Measurements from ENCODE around the gene SIGLEC5. TPM values are rescaled to one million over a fixed set of nuclear protein-coding genes. Genes with fewer than 3 reads are reported as not detected.

The SIGLEC5 gene
- total and polyA plus RNA-seq, 2 of the 4 experiments (the other 2 are of a cell fraction) = not detected

DNA sequence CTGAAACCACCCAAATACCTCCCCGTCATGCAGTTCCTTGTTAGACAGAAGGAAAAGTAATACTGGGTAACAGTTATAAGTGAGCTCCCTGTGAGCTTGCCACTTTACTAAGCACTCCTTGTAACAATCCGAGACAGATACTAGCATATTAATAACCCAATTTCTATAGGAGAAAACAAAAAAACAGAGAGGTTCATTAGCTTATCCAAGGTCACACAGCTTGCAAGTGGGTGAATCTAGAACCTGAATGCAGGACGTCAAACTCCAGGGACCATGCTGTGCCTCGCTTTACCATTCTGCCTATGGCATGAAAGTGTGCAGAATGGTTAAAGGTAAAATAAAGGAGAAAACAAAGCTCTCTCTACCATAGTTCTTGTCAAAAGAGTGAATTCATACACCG lies 15.4 kb downstream of the SIGLEC5 start:
- no CpG with 5 or more reads among the region's 5 CpGs for WGBS, 2 experiments (ENCODE audit: extremely low coverage in 2 of 2, insufficient read length in 1 of 2)
- in situ Hi-C loops (cut with MboI; ENCODE audit: low sequenced_read_pairs) (no loop called here), intact Hi-C loops (cut with micrococcal nuclease) (no loop called here), dilution Hi-C loops (cut with HindIII; ENCODE audit: low sequenced_read_pairs, unreplicated experiment) (no loop called here)
- no TSS peak for BruUV-seq (replicated peaks)
- no peak for DNase-seq
- Histone ChIP-seq H3K14ac (replicated peaks; ENCODE audit: low read depth, low read length) (no peak overlapping the region), H2AK5ac (ENCODE audit: low read depth, low read length) (no peak overlapping the region), H3K18ac (ENCODE audit: low read depth, low read length) (no peak overlapping the region), H3K36me3 (ENCODE audit: control insufficient read depth, insufficient read depth, low read length) (no peaks in the 10 kb centered on the region), H3K4ac (ENCODE audit: low read depth, low read length) (no peak overlapping the region), H3K23ac (ENCODE audit: low read depth, low read length) (no peak overlapping the region), H3K4me2 (ENCODE audit: low read depth, low read length) (no peak overlapping the region), H4K91ac (ENCODE audit: insufficient read depth, low read depth, low read length) (no peak overlapping the region), H3K9me1 (ENCODE audit: insufficient read depth, low read length) (no peaks in the 10 kb centered on the region), H2BK15ac (ENCODE audit: low read depth, low read length) (no peak overlapping the region), H3K9me3 (ENCODE audit: control insufficient read depth, insufficient read depth, low read length) (no peaks in the 10 kb centered on the region), H3K4me1 (ENCODE audit: control insufficient read depth, insufficient read depth, low read length) (no peaks in the 10 kb centered on the region), H2BK120ac (ENCODE audit: low read depth, low read length) (no peak overlapping the region), H2BK5ac (ENCODE audit: low read depth, low read length, poor library complexity, severe bottlenecking) (no peak overlapping the region), H3K27ac (ENCODE audit: insufficient read depth, low read length) (no peak overlapping the region), H3K27me3 (ENCODE audit: control insufficient read depth, insufficient read depth, low read length) (no peaks in the 10 kb centered on the region), H3K4me3 (ENCODE audit: insufficient read depth, low read depth, low read length) (no peak overlapping the region), H3K9ac (ENCODE audit: low read depth, low read length) (no peak overlapping the region), H3K56ac (ENCODE audit: extremely low read depth, insufficient read depth, low read length) (no peak overlapping the region), H2AFZ (replicated peaks; ENCODE audit: low read length, poor library complexity) (no peak overlapping the region), H4K20me1 (ENCODE audit: insufficient read depth, low read length) (no peaks in the 10 kb centered on the region), H2BK20ac (ENCODE audit: low read depth, low read length) (no peak overlapping the region), H4K5ac (ENCODE audit: low read depth, low read length) (no peak overlapping the region), H3K79me1 (ENCODE audit: low read depth in 1 of 2, low read length in 2 of 2) (no peaks in the 10 kb centered on the region), H2AK9ac (replicated peaks; ENCODE audit: low read depth, low read length, poor library complexity) (no peak overlapping the region), H4K8ac (ENCODE audit: low read depth in 2 of 2, low read length in 2 of 2) (no peak overlapping the region)
- ATAC-seq (ENCODE audit: low read depth) = no peak
- CTCF ChIA-PET = no interaction called here
- no peak for TF ChIP-seq RAD21 (IDR thresholded peaks at IDR 0.05; ENCODE audit: low read length)
- TF ChIP-seq FOS (IDR thresholded peaks at IDR 0.05; ENCODE audit: low read depth, low read length) = no peak
- TF ChIP-seq RFX5 (IDR thresholded peaks at IDR 0.05; ENCODE audit: low read depth, low read length) = no peak
- no peak for TF ChIP-seq MXI1 (IDR thresholded peaks at IDR 0.05; ENCODE audit: borderline replicate concordance, low read depth, low read length)
- TF ChIP-seq NFE2L2 (IDR thresholded peaks at IDR 0.05; ENCODE audit: low read depth, low read length) = no peak
- no peak for TF ChIP-seq POLR2A (IDR thresholded peaks at IDR 0.05; ENCODE audit: low read depth, low read length)
- no peak for TF ChIP-seq BHLHE40 (IDR thresholded peaks at IDR 0.05; ENCODE audit: low read depth, low read length)
- TF ChIP-seq, protein P1, sequence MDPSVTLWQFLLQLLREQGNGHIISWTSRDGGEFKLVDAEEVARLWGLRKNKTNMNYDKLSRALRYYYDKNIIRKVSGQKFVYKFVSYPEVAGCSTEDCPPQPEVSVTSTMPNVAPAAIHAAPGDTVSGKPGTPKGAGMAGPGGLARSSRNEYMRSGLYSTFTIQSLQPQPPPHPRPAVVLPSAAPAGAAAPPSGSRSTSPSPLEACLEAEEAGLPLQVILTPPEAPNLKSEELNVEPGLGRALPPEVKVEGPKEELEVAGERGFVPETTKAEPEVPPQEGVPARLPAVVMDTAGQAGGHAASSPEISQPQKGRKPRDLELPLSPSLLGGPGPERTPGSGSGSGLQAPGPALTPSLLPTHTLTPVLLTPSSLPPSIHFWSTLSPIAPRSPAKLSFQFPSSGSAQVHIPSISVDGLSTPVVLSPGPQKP (IDR thresholded peaks at IDR 0.05; ENCODE audit: borderline replicate concordance, low read depth, low read length) = no peak
- no peak for TF ChIP-seq CHD1 (IDR thresholded peaks at IDR 0.05; ENCODE audit: low read depth, low read length)
- TF ChIP-seq, protein P2, sequence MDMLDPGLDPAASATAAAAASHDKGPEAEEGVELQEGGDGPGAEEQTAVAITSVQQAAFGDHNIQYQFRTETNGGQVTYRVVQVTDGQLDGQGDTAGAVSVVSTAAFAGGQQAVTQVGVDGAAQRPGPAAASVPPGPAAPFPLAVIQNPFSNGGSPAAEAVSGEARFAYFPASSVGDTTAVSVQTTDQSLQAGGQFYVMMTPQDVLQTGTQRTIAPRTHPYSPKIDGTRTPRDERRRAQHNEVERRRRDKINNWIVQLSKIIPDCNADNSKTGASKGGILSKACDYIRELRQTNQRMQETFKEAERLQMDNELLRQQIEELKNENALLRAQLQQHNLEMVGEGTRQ (IDR thresholded peaks at IDR 0.05; ENCODE audit: low read depth, low read length) = no peak
- TF ChIP-seq CEBPB (IDR thresholded peaks at IDR 0.05; ENCODE audit: low read depth, low read length) = no peak
- TF ChIP-seq, protein P3, sequence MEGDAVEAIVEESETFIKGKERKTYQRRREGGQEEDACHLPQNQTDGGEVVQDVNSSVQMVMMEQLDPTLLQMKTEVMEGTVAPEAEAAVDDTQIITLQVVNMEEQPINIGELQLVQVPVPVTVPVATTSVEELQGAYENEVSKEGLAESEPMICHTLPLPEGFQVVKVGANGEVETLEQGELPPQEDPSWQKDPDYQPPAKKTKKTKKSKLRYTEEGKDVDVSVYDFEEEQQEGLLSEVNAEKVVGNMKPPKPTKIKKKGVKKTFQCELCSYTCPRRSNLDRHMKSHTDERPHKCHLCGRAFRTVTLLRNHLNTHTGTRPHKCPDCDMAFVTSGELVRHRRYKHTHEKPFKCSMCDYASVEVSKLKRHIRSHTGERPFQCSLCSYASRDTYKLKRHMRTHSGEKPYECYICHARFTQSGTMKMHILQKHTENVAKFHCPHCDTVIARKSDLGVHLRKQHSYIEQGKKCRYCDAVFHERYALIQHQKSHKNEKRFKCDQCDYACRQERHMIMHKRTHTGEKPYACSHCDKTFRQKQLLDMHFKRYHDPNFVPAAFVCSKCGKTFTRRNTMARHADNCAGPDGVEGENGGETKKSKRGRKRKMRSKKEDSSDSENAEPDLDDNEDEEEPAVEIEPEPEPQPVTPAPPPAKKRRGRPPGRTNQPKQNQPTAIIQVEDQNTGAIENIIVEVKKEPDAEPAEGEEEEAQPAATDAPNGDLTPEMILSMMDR (conservative IDR thresholded peaks at IDR 0.05; ENCODE audit: low read depth, low read length) = no peak
- TF ChIP-seq MAFK (IDR thresholded peaks at IDR 0.05; ENCODE audit: low read depth, low read length) = no peak
- TF ChIP-seq RCOR1 (IDR thresholded peaks at IDR 0.05; ENCODE audit: insufficient replicate concordance, low read length) = no peak
- TF ChIP-seq SMC3 (IDR thresholded peaks at IDR 0.05; ENCODE audit: low read depth, low read length) = no peak
- POLR2A ChIA-PET (ENCODE audit: unreplicated experiment) = no interaction called here
